K562 (cell line): Measurements from ENCODE around the gene MYO1F. TPM values are rescaled to one million over a fixed set of nuclear protein-coding genes. Genes with fewer than 3 reads are reported as not detected.
A peak's percentile ranks its signal among the peaks of the same experiment; 100 is the strongest.

Source experiments
- ADNP ChIP-seq: fragments of 200-800 bp; sonication (Bioruptor generic); IDR thresholded peaks from 2 replicates; pipeline ENCODE4 v1.6.1; 2016; ENCODE audit warnings: missing genetic modification characterization, missing compliant biosample characterization
- DDX20 ChIP-seq: fragments of 450-650 bp; IDR thresholded peaks from 2 replicates; pipeline ENCODE4 v1.6.1; 2016; ENCODE audit warnings: missing genetic modification characterization, low read depth, mild to moderate bottlenecking, missing compliant biosample characterization, moderate library complexity
- ELF1 ChIP-seq: fragments of 200-800 bp; sonication (Bioruptor generic); IDR thresholded peaks from 2 replicates; pipeline ENCODE4 v1.6.1; 2016; ENCODE audit warnings: missing genetic modification characterization, missing compliant biosample characterization
- ETV6 ChIP-seq, 3 experiments: fragments of 150-350 bp in 1 of 3; sonication (generic) in 1 of 3; formaldehyde crosslinking in 1 of 3; IDR thresholded peaks; 2 replicates each; pipeline versions ENCODE4 v1.6.1 to v1.8.0; 2014 to 2022; ENCODE audit warnings: borderline replicate concordance in 2 of 3, low read depth in 2 of 3, antibody characterized with exemption in 1 of 3, low read length in 1 of 3, mild to moderate bottlenecking in 1 of 3, missing genetic modification reagents in 1 of 3
- IRF2 ChIP-seq: sonication (generic); formaldehyde crosslinking; IDR thresholded peaks from 2 replicates; pipeline ENCODE4 v1.8.1; 2022; ENCODE audit warnings: mild to moderate bottlenecking, missing genetic modification reagents
- KDM1A ChIP-seq, 2 experiments: fragments of 450-650 bp; IDR thresholded peaks; 2 replicates each; pipeline ENCODE4 v1.6.1; 2016; ENCODE audit warnings: mild to moderate bottlenecking in 2 of 2
- NR2C2 ChIP-seq, 2 experiments: fragments of 200-800 bp in 1 of 2; sonication (Bioruptor generic) in 1 of 2; sonication (generic) in 1 of 2; formaldehyde crosslinking in 1 of 2; IDR thresholded peaks; 2 replicates each; pipeline versions ENCODE4 v1.6.1 to v1.8.0; 2016 to 2022; ENCODE audit warnings: mild to moderate bottlenecking in 1 of 2, missing compliant biosample characterization in 1 of 2, missing genetic modification characterization in 1 of 2, missing genetic modification reagents in 1 of 2
- TARDBP ChIP-seq: fragments of 450-650 bp; IDR thresholded peaks from 2 replicates; pipeline ENCODE4 v1.6.1; 2016
- TFAP4 ChIP-seq: sonication (generic); formaldehyde crosslinking; IDR thresholded peaks from 2 replicates; pipeline ENCODE4 v1.8.0; 2022; ENCODE audit warnings: missing genetic modification reagents, mild to moderate bottlenecking, moderate library complexity, borderline replicate concordance
- ZBTB7A ChIP-seq: IDR thresholded peaks from 2 replicates; pipeline ENCODE4 v1.6.1; 2011; ENCODE audit warnings: low read depth, mild to moderate bottlenecking, low read length, moderate library complexity, borderline replicate concordance; ENCODE audit not compliant: control insufficient read depth
- ZNF121 ChIP-seq: sonication (generic); formaldehyde crosslinking; conservative IDR thresholded peaks from 2 replicates; pipeline ENCODE4 v1.8.0; 2022; ENCODE audit warnings: missing genetic modification reagents
- ZNF696 ChIP-seq: fragments of 250-450 bp; sonication (Bioruptor Pico); conservative IDR thresholded peaks from 2 replicates; pipeline ENCODE4 v1.4.0; 2020; ENCODE audit warnings: mild to moderate bottlenecking, moderate library complexity
- ZNF764 ChIP-seq: fragments of 250-450 bp; sonication (Bioruptor Pico); IDR thresholded peaks from 2 replicates; pipeline ENCODE4 v1.4.0; 2020; ENCODE audit warnings: low read depth, mild to moderate bottlenecking, moderate library complexity
- polyA plus RNA-seq, 8 experiments: library from polyadenylated mRNA; depleted of rRNA in 4 of 8; stranded (reverse) in 5 of 8; unstranded in 3 of 8; fragments of >200 nt; fragmentation: Nextera tagmentation in 2 of 8; fragmentation: Illumina TruSeq in 1 of 8; extraction: Ambion mirVana in 2 of 8; extraction: Trizol in 1 of 8; gene quantifications; 2 replicates each; pipeline versions ENCODE4 v1.2.1 to v1.2.3, GENCODE V29; 2011 to 2014; ENCODE audit warnings: inconsistent platforms in 1 of 8, missing spikeins in 1 of 8
- total RNA-seq, 7 experiments: library from RNA; depleted of rRNA in 6 of 7; stranded (reverse); fragments of >200 nt in 6 of 7; fragmentation: Illumina TruSeq in 2 of 7; extraction: Trizol in 2 of 7; gene quantifications; 2 replicates each; pipeline versions ENCODE4 v1.2.1 to v1.2.3, GENCODE V29; 2011 to 2021; ENCODE audit warnings: low replicate concordance in 1 of 7
- TF ChIP-seq, protein P1 (sequence below), 2 experiments: fragments of 450-650 bp; IDR thresholded peaks; 2 replicates each; pipeline ENCODE4 v1.6.1; 2016; ENCODE audit warnings: mild to moderate bottlenecking in 2 of 2, borderline replicate concordance in 1 of 2, low read depth in 1 of 2, moderate library complexity in 1 of 2
- TF ChIP-seq, protein P2 (sequence below): fragments of 250-450 bp; sonication (Bioruptor Pico); IDR thresholded peaks from 2 replicates; pipeline ENCODE4 v1.5.1; 2021; ENCODE audit warnings: mild to moderate bottlenecking

Gene MYO1F
- total and polyA plus RNA-seq, 9 of the 15 experiments (the other 6 are each of a cell fraction or from before 2014, with no cell fraction given) = 0.78 to 9.4 (median 4.3) TPM

GRCh38 chr19:8512115-8512967, 64.9 kb downstream of the MYO1F start (continued):
- TF ChIP-seq, protein P1, sequence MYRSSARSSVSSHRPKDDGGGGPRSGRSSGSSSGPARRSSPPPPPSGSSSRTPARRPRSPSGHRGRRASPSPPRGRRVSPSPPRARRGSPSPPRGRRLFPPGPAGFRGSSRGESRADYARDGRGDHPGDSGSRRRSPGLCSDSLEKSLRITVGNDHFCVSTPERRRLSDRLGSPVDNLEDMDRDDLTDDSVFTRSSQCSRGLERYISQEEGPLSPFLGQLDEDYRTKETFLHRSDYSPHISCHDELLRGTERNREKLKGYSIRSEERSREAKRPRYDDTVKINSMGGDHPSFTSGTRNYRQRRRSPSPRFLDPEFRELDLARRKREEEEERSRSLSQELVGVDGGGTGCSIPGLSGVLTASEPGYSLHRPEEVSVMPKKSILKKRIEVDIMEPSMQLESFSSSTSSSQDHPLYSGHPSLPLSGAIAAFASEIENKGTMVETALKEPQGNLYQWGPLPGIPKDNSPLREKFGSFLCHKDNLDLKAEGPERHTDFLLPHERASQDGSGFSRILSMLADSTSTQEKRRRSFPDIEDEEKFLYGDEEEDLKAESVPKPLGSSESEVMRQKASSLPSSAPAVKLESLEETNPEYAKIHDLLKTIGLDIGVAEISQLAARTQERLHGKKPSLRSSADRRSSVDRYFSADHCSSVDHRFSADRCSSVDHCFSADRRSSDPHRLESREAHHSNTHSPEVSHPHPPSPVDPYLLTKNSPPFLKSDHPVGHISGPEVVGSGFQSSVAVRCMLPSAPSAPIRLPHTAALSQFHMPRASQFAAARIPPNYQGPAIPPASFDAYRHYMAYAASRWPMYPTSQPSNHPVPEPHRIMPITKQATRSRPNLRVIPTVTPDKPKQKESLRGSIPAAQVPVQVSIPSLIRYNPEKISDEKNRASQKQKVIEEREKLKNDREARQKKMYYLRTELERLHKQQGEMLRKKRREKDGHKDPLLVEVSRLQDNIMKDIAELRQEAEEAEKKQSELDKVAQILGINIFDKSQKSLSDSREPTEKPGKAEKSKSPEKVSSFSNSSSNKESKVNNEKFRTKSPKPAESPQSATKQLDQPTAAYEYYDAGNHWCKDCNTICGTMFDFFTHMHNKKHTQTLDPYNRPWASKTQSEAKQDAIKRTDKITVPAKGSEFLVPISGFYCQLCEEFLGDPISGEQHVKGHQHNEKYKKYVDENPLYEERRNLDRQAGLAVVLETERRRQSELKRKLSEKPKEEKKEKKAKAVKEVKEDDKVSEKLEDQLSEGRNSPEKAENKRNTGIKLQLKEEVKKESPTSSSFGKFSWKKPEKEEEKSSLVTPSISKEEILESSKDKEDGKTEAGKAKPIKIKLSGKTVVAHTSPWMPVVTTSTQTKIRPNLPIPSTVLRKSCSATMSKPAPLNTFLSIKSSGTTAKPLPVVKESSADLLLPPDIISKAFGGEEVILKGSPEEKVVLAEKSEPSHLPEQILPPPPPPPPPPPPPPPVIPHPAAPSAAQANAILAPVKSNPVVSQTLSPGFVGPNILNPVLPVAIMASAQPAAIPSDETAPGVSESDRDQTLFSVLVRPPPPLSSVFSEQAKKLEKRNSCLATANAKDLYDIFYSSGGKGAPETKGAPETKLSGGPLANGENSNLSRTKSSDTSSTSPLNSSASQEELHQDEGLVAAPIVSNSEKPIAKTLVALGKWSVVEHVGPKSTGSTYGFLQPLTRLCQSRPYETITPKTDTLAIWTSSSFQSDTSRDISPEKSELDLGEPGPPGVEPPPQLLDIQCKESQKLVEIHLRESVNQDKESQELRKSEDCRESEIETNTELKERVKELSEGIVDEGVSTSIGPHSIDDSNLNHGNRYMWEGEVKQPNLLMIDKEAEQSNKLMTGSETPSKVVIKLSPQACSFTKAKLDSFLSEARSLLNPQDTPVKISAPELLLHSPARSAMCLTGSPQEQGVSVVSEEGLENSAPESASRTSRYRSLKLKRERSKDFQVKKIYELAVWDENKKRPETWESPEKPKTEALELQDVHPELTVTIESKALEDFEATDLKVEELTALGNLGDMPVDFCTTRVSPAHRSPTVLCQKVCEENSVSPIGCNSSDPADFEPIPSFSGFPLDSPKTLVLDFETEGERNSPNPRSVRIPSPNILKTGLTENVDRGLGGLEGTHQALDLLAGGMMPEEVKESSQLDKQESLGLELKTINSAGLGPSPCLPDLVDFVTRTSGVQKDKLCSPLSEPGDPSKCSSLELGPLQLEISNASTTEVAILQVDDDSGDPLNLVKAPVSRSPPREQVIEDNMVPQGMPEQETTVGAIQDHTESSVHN (IDR thresholded peaks at IDR 0.05; ENCODE audit: borderline replicate concordance in 1 of 2, low read depth in 1 of 2) = no peak
- no peak for TF ChIP-seq DDX20 (tag)
- TF ChIP-seq ZNF764 = no peak
- no peak for TF ChIP-seq IRF2 (CRISPR knock-in tag)
- 0 out of 2 replicates have a peak, but pooled peaks have one; percentile 11 for TF ChIP-seq TFAP4 (CRISPR knock-in tag)
- no peak for TF ChIP-seq KDM1A (IDR thresholded peaks at IDR 0.05)
- TF ChIP-seq ZNF121 = no peak
- TF ChIP-seq NR2C2 (CRISPR knock-in tag; IDR thresholded peaks at IDR 0.05) = no peak
- 0 out of 2 replicates have a peak, but pooled peaks have one; percentile 19 for TF ChIP-seq NR2C2 (tag; IDR thresholded peaks at IDR 0.05)
- 0 out of 2 replicates have a peak, but pooled peaks have one; percentile 20 for TF ChIP-seq TARDBP
- TF ChIP-seq, protein P2, sequence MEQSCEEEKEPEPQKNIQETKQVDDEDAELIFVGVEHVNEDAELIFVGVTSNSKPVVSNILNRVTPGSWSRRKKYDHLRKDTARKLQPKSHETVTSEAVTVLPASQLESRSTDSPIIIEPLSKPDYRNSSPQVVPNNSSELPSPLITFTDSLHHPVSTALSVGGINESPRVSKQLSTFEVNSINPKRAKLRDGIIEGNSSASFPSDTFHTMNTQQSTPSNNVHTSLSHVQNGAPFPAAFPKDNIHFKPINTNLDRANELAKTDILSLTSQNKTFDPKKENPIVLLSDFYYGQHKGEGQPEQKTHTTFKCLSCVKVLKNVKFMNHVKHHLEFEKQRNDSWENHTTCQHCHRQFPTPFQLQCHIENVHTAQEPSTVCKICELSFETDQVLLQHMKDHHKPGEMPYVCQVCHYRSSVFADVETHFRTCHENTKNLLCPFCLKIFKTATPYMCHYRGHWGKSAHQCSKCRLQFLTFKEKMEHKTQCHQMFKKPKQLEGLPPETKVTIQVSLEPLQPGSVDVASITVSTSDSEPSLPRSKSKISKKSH (CRISPR knock-in tag) = no peak
- peak; percentile 52; the same call in 1 of the 2 replicates for TF ChIP-seq ELF1 (tag)
- no peak for TF ChIP-seq ETV6 (IDR thresholded peaks at IDR 0.05; ENCODE audit: borderline replicate concordance in 1 of 2, low read depth in 2 of 2, low read length in 1 of 2)
- no peak for TF ChIP-seq ETV6 (CRISPR knock-in tag; IDR thresholded peaks at IDR 0.05; ENCODE audit: borderline replicate concordance)
- 0 out of 2 replicates have a peak, but pooled peaks have one; percentile 31 for TF ChIP-seq ZBTB7A
- no peak for TF ChIP-seq ADNP (tag)
- TF ChIP-seq ZNF696 = no peak
